ENCODE results near the gene BRPF1.

The BRPF1 gene

DNA sequence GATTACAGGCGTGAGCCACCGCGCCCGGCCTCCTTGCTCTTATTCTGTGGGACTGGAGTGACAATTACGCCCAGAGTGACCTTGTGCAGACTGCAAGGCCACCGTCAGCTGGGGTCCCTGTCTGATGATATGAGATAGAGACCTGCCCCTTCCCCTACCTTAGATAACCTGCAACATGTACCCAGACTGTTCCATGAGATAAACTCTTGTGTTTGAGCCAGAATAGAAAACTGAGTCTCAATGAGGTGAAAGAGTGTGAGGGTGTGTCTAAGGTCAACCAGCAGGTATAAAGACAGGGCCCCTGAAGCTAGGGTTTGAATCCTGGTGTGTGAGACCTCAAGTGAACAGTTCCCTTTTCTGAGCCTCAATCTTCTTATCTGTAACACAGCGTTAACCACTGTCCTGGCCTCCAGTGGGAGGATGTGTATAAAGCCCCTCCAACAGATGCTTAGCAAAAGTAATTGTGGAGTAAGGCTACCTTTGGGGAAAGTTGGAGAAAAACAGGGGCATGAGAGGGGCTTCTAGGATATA lies 54.7 kb downstream of the BRPF1 start:
- TF ChIP-seq, protein P1, sequence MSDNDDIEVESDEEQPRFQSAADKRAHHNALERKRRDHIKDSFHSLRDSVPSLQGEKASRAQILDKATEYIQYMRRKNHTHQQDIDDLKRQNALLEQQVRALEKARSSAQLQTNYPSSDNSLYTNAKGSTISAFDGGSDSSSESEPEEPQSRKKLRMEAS (IDR thresholded peaks at IDR 0.05), result no peak
- TF ChIP-seq YY1 (IDR thresholded peaks at IDR 0.05; ENCODE audit: low read depth) (no peak), CEBPB (IDR thresholded peaks at IDR 0.05) (no peak), NFIC (IDR thresholded peaks at IDR 0.05) (no peak), TEAD4 (IDR thresholded peaks at IDR 0.05) (no peak), TCF12 (IDR thresholded peaks at IDR 0.05; ENCODE audit: low read depth) (no peak), ZBTB7A (IDR thresholded peaks at IDR 0.05; ENCODE audit: low read depth) (no peak), TAF1 (IDR thresholded peaks at IDR 0.05; ENCODE audit: low read depth) (no peak), FOXM1 (IDR thresholded peaks at IDR 0.05; ENCODE audit: borderline replicate concordance, low read depth) (no peak)
- TF ChIP-seq, protein P2, sequence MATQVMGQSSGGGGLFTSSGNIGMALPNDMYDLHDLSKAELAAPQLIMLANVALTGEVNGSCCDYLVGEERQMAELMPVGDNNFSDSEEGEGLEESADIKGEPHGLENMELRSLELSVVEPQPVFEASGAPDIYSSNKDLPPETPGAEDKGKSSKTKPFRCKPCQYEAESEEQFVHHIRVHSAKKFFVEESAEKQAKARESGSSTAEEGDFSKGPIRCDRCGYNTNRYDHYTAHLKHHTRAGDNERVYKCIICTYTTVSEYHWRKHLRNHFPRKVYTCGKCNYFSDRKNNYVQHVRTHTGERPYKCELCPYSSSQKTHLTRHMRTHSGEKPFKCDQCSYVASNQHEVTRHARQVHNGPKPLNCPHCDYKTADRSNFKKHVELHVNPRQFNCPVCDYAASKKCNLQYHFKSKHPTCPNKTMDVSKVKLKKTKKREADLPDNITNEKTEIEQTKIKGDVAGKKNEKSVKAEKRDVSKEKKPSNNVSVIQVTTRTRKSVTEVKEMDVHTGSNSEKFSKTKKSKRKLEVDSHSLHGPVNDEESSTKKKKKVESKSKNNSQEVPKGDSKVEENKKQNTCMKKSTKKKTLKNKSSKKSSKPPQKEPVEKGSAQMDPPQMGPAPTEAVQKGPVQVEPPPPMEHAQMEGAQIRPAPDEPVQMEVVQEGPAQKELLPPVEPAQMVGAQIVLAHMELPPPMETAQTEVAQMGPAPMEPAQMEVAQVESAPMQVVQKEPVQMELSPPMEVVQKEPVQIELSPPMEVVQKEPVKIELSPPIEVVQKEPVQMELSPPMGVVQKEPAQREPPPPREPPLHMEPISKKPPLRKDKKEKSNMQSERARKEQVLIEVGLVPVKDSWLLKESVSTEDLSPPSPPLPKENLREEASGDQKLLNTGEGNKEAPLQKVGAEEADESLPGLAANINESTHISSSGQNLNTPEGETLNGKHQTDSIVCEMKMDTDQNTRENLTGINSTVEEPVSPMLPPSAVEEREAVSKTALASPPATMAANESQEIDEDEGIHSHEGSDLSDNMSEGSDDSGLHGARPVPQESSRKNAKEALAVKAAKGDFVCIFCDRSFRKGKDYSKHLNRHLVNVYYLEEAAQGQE (IDR thresholded peaks at IDR 0.05; ENCODE audit: low read depth), result no peak
- TF ChIP-seq, protein P3, sequence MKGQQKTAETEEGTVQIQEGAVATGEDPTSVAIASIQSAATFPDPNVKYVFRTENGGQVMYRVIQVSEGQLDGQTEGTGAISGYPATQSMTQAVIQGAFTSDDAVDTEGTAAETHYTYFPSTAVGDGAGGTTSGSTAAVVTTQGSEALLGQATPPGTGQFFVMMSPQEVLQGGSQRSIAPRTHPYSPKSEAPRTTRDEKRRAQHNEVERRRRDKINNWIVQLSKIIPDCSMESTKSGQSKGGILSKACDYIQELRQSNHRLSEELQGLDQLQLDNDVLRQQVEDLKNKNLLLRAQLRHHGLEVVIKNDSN (IDR thresholded peaks at IDR 0.05), result no peak

DNA sequence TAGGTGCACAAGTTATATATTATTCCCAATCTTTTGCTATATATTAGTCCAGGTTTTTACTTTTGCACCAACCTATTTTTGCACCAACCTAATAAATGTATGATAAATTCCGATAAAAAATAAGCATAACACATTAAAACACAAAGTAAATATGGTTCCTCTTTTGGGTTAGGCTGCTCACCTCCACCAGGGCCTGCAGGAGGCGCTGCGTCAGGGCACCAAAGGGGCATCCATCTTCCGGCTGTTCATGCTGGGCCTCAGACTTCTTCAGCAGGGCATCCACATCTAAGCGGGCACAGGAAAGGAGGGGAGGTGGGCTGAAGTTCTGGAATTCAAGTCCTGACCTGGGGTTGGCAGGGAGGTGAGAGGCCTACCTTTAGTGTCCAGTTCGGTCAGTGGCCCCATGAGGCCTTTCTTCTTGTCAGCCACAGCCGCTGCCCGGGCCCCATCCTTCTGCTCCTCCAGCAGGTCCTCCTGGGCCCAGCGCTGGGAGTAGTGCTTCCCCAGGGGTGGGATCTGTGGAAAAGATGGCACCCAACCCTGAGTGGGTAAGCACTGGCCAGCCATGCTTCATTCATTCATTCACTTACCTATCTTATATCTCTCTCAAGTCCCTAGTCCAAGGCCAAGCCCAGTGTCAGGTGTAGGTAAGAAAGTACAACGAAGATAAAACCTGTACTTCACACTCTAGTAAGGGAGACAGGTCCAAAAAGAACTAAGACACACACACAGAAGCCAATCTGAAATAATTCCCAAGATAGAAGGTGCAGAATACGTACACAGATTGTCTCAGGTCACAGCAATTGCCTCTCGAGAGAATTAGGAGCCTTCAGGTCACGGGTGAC lies 55.5 kb downstream of the BRPF1 start:
- TF ChIP-seq, protein P2 (IDR thresholded peaks at IDR 0.05; ENCODE audit: low read depth), result no peak
- TF ChIP-seq TAF1 (IDR thresholded peaks at IDR 0.05; ENCODE audit: low read depth) (no peak), TCF12 (IDR thresholded peaks at IDR 0.05; ENCODE audit: low read depth) (no peak), YY1 (IDR thresholded peaks at IDR 0.05; ENCODE audit: low read depth) (no peak), NFIC (IDR thresholded peaks at IDR 0.05) (no peak)

DNA sequence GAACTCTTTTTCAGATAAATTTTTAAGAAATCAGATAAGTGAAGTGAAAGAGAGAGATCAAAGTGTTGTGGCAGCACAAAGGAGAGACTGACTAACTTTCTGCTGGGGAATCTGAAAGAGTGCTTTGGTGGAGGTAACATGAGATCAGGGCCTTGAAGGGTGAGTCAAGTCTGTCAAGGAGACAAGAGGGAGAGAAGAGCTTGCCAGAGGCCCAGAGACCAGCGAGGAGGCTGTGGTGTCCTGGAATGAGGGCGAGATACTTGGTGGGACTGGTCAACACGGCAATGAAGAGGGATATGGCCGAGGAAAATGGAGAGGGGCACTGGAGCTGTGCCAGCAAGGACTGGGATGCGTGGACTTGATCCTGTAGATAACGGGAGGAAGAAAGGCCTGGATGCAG lies 56.2 kb downstream of the BRPF1 start:
- TF ChIP-seq ZBTB7A (IDR thresholded peaks at IDR 0.05; ENCODE audit: low read depth), result no peak
- TF ChIP-seq CEBPB (IDR thresholded peaks at IDR 0.05), result no peak
- no peak for TF ChIP-seq YY1 (IDR thresholded peaks at IDR 0.05; ENCODE audit: low read depth)
- TF ChIP-seq EP300 (IDR thresholded peaks at IDR 0.05; ENCODE audit: borderline replicate concordance), result no peak
- no peak for TF ChIP-seq RAD21 (IDR thresholded peaks at IDR 0.05; ENCODE audit: low read depth)
- no peak for TF ChIP-seq NFIC (IDR thresholded peaks at IDR 0.05)
- TF ChIP-seq TEAD4 (IDR thresholded peaks at IDR 0.05), result no peak
- no peak for TF ChIP-seq TCF12 (IDR thresholded peaks at IDR 0.05; ENCODE audit: low read depth)
- TF ChIP-seq EGR1 (IDR thresholded peaks at IDR 0.05), result no peak
- no peak for TF ChIP-seq CREB1 (IDR thresholded peaks at IDR 0.05; ENCODE audit: low read depth)

DNA sequence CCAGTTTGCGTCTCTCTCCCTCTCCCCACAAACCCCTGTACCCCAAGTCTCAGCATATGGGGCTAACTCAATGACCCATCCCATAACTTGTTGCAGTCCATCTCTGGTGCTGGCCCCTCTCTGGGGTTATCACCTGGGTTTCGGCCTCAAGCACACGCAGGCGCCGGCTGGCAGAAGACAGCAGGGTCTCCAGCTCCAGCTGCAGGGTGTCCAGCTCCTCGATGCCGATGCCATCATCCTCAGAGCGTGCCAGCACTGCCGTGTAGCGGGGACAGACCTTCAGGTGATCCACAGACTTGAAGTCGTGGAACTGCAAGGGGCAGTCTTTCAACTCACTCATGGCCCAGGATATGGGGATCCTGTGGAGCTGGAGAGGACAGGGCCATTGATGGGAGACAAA lies 59.6 kb downstream of the BRPF1 start:
- TF ChIP-seq, protein P2 (IDR thresholded peaks at IDR 0.05; ENCODE audit: low read depth), result no peak
- TF ChIP-seq TEAD4 (IDR thresholded peaks at IDR 0.05), result no peak
- TF ChIP-seq TCF12 (IDR thresholded peaks at IDR 0.05; ENCODE audit: low read depth), result no peak
- no peak for TF ChIP-seq YY1 (IDR thresholded peaks at IDR 0.05; ENCODE audit: low read depth)
- TF ChIP-seq CEBPB (IDR thresholded peaks at IDR 0.05), result no peak
- no peak for TF ChIP-seq CREB1 (IDR thresholded peaks at IDR 0.05; ENCODE audit: low read depth)
- TF ChIP-seq, protein P3 (IDR thresholded peaks at IDR 0.05), result no peak
- TF ChIP-seq TAF1 (IDR thresholded peaks at IDR 0.05; ENCODE audit: low read depth), result no peak
- TF ChIP-seq EGR1 (IDR thresholded peaks at IDR 0.05), result no peak
- TF ChIP-seq EP300 (IDR thresholded peaks at IDR 0.05; ENCODE audit: borderline replicate concordance), result no peak
- TF ChIP-seq RAD21 (IDR thresholded peaks at IDR 0.05; ENCODE audit: low read depth), result no peak
- TF ChIP-seq ZBTB7A (IDR thresholded peaks at IDR 0.05; ENCODE audit: low read depth), result no peak
- no peak for TF ChIP-seq NFIC (IDR thresholded peaks at IDR 0.05)
- no peak for TF ChIP-seq FOXM1 (IDR thresholded peaks at IDR 0.05; ENCODE audit: borderline replicate concordance, low read depth)
- TF ChIP-seq, protein P1 (IDR thresholded peaks at IDR 0.05), result no peak

Data from Ishikawa (cell line).